Right forelimb (tissue), 1 donor: ENCODE measurements around the gene SLC46A3.

ENCODE experiments used
- DNase-seq: peaks from one replicate; pipeline ENCODE4 v3.0.0-alpha.2; 2018

The SLC46A3 gene

GRCh38 chr13:28678809-28679208, 40.0 kb downstream of the SLC46A3 start:
- no peak for DNase-seq

- no peak for DNase-seq
Measured at GRCh38 chr13:28671126-28671792, 47.5 kb downstream of the SLC46A3 start.

GRCh38 chr13:28666897-28667488, 51.8 kb downstream of the SLC46A3 start:
- DNase-seq: no peak

- no peak for DNase-seq
Measured at GRCh38 chr13:28659621-28659970, 59.2 kb downstream of the SLC46A3 start.

GRCh38 chr13:28658796-28659620, 59.8 kb downstream of the SLC46A3 start, which contains the start of gene POMP:
TSS of gene POMP (plus strand) at chr13:28659130. CDS start at chr13:28659185, 55 bp downstream.
- peak; percentile 98 for DNase-seq

- DNase-seq: no peak
Measured at GRCh38 chr13:28658539-28658795, 60.3 kb downstream of the SLC46A3 start.

- no peak for DNase-seq
Measured at GRCh38 chr13:28657784-28658538, 60.8 kb downstream of the SLC46A3 start.

- no peak for DNase-seq
Measured at GRCh38 chr13:28655561-28655960, 63.2 kb downstream of the SLC46A3 start.

GRCh38 chr13:28654276-28654675, 64.5 kb downstream of the SLC46A3 start:
- DNase-seq: no peak

GRCh38 chr13:28653111-28653510, 65.7 kb downstream of the SLC46A3 start:
- DNase-seq: no peak

- DNase-seq: no peak
Measured at GRCh38 chr13:28651810-28652401, 66.9 kb downstream of the SLC46A3 start.

- no peak for DNase-seq
Measured at GRCh38 chr13:28650284-28650683, 68.5 kb downstream of the SLC46A3 start.
